Measurements from ENCODE around the gene OPTC.
"Not testable (repeated sequence)": the region's sequence is repeated elsewhere in the genome, so short reads cannot be mapped to it uniquely, and the experiment has no call there.

The OPTC gene

GRCh38 chr1:203516906-203517305, 23.0 kb downstream of the OPTC start:
- no peak for DNase-seq (ENCODE audit: low read depth in 2 of 2)

DNA sequence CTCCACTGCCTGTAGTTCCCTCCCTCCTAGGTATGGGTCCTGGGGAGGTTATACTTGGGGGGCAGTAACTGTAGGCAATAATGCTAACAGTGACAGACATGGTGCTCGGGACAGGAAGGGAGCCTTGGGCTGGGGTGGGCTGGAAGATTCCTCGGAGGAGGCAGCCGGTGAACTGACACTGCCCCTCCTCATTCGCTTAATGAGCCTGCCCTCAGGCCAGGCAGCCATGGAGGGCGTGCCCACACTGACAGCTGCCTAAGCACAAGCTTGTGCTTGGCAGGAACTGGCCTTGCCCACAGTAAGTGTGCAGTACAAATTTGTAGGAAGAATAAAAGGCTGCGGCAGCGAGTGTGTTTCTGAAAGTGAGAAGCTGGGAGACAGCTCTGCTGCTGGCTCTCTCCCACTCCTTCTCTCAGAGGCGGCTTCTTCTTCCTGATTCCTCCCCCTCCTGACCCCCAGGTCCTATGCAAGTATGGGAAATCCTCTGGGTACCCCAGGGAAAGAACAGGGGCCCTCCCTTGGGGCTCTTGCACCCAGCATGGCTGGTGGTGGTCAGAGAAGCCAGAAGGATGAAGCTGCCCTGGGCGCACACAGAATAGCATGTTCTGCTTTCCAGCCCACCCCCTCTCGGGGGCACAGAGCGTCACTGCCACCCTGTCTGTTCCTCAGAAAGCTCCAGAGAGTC, 23.6 kb downstream of the OPTC start:
- no peak for DNase-seq (ENCODE audit: low read depth in 2 of 2)

DNA sequence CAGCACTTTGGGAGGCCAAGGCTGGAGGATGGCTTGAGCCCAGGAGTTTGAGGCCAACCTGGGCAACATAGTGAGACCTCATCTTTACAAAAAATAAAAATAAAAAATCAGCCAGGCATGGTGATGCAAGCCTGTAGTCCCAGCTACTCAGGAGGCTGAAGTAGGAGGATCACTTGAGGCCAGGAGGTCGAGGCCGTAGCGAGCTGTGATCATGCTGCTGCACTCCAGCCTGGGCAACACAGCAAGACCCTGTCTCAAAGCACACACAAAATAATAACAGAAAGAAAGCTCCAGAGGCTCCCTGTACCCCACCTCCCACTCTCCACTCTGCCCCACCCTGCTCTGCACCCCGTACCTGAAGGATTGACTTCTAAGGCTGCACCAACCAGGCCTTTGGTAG, 24.2 kb downstream of the OPTC start:
- not testable (repeated sequence) for DNase-seq (ENCODE audit: low read depth in 2 of 2)

- DNase-seq (ENCODE audit: low read depth in 2 of 2) = no peak
Measured at GRCh38 chr1:203518541-203518940, 24.6 kb downstream of the OPTC start.

DNA sequence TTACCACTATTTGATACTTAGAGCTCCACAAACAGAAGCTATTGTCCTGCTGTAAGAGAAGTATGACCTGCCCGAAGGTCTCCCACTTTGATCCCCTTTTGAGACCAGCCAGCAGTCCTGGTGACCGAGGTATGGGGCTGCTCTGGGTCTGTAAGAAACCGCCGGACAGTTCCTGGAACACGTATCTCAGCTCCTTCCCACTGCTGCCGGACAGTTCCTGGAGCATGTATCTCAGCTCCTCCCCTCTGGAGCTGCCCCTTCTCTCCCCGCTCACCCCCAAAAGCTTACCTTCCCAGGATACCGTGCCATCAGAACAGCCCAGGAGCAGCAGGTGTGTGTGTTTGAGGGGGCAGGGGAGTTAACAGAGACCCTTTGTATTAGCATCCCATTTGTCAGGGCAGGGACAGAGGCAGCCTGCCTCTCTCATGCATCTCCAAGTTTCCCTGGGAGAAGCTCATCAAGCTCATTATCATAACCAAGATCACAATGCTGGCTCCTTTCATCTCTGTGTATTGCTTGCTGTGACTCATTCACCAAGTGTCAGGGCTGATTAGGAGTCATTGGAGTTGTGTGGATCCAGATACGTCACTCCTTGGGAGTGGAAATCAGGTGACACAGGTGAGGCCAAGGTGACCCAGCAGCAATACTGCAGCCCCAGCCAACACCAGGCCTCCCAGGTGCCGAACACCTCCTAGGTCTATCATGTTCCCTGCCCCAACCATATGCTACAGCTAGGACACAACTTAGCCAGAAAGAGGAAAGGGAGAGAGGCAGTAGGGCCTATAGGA, 25.3 kb downstream of the OPTC start:
- no peak for DNase-seq (ENCODE audit: low read depth in 2 of 2)

- no peak for DNase-seq (ENCODE audit: low read depth in 2 of 2)
Measured at GRCh38 chr1:203519896-203520295, 25.9 kb downstream of the OPTC start.

- DNase-seq (ENCODE audit: low read depth in 2 of 2) = no peak
Measured at GRCh38 chr1:203520315-203520714, 26.4 kb downstream of the OPTC start.

- DNase-seq (ENCODE audit: low read depth in 2 of 2) = no peak
Measured at GRCh38 chr1:203521074-203521794, 27.3 kb downstream of the OPTC start.

DNA sequence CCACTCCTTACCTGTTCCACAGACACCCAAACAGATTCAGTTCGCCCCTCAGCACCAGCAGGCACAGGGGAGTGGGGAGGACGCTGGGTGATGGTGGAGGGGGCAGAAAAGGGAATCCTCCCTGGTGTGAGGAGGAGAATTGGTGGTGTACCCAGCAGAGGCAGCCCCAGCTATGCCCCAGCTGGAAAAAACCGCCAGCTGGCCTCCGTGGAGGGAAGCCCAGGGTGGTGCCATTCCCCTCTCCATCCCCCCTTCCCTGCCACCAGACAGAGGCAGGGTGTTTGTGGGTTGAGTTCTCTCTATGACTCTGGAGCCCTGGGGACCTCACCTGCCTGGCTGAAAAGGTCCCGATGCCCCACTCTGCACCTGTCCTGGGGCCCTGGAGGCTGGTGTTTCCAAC, 27.9 kb downstream of the OPTC start:
- no peak for DNase-seq (ENCODE audit: low read depth in 2 of 2)

DNA sequence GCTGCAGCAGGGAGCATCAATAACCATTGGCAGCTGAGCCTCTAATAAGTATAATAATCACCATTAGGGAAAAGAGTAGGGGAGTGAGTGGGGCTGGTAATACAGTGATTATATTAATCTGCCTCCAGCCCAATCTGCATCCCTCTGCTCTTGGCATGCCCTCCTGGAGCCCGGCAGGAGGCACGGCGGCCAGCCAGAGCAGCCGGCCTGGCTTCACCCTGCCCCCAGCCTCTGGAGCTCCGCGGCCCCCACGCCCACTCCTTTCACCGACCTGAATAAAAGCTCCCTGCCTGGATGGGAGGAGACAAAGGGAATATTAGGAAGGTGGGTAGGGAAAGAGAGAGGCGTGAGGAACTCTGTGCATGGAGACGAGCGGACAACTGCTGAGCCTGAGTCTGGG, 28.3 kb downstream of the OPTC start:
- DNase-seq (ENCODE audit: low read depth in 2 of 2) = no peak

GRCh38 chr1:203523667-203524066, 29.7 kb downstream of the OPTC start:
- no peak for DNase-seq (ENCODE audit: low read depth in 2 of 2)

DNA sequence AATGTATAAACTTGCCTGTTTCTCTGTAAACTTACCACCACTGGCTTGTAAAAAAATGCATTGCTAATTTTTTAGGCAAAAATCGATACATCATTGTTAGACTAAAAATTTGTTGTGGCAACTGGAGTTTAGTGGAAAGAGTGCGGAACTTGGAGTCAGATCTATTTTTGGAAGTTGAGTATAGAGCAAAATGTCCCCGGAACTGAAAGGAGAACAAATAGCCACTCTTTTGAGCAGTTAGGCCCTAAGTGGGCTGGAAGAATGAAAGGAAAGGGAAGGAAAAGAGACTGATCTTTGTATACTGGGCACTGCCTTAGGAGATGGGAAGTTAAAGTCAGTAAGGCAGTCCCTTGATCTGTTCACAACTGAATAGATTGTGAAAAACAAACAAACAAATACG, 30.2 kb downstream of the OPTC start:
- no peak for DNase-seq (ENCODE audit: low read depth in 2 of 2)

DNA sequence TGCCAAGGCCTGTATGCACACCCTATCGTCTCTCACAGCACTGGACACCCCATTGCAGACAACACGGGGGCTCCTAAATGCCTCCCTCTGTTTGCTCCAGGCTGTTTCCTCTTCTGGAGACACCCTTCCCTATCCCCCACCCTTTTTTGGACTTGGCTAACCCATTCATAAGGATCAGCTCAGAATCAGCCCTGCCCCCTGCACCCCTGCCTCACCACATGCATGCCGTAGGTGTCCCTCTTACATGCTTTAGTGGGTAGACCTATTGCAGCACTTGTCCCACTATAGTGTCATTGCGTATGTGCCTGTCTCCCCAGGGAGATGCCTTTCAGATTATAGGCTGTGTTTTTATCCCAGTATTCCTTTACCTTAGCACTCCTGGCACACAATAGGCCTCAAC, 30.9 kb downstream of the OPTC start:
- DNase-seq (ENCODE audit: low read depth in 2 of 2) = no peak

GRCh38 chr1:203525685-203526084, 31.7 kb downstream of the OPTC start:
- DNase-seq (ENCODE audit: low read depth in 2 of 2) = no peak

- no peak for DNase-seq (ENCODE audit: low read depth in 2 of 2)
Measured at GRCh38 chr1:203526130-203526529, 32.2 kb downstream of the OPTC start.

- DNase-seq (ENCODE audit: low read depth in 2 of 2) = no peak
Measured at GRCh38 chr1:203526572-203526971, 32.6 kb downstream of the OPTC start.

- no peak for DNase-seq (ENCODE audit: low read depth in 2 of 2)
Measured at GRCh38 chr1:203527013-203527412, 33.1 kb downstream of the OPTC start.

- DNase-seq (ENCODE audit: low read depth in 2 of 2) = no peak
Measured at GRCh38 chr1:203528063-203528462, 34.1 kb downstream of the OPTC start.

GRCh38 chr1:203528976-203529835, 35.3 kb downstream of the OPTC start:
- DNase-seq (ENCODE audit: low read depth in 2 of 2) = no peak

GRCh38 chr1:203531063-203531462, 37.1 kb downstream of the OPTC start:
- no peak for DNase-seq (ENCODE audit: low read depth in 2 of 2)

DNA sequence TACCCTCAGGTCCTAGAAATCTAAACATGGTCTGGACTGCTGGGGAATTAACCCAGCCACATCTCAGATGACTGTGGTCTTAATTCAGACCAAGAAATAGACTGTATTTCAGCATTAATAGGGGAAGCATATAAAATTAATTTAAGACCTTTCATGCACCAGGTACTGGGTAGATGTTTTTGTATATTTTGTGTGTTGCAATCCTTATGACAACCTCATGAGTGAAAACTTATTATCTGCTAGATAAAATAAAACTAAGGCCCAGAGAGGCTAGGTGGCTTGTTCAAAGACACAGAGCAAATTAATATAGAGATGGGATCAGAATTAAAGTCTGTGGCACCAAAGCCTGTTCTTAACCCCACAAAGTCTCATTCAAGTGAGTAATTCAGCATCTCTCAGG, 40.1 kb downstream of the OPTC start:
- DNase-seq (ENCODE audit: low read depth in 2 of 2) = no peak

DNA sequence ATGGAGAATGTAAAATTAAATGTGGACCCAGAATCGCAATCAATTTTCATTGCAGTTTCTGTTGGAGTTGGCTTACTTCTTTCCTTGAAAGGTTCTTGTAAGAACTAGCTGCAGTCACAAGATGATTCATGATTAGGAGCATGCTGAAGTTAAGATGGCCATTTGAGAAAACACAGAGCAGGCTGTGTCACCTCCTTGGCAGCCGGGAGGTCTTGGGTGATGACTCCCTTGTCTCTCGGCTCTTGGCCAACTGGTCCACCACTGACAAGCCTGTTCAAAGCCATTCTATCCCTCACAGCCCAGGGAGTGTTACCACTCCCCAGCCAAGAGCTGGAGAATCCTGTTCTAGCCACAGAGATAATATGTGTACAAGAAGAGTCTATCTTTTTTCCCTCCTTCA, 40.6 kb downstream of the OPTC start:
- DNase-seq (ENCODE audit: low read depth in 2 of 2) = no peak

Measured in activated CD4-positive, alpha-beta T cell treated with anti-CD3 and anti-CD28 coated beads for 24 hours (primary cell).